Measurements from ENCODE around the gene ADPRH. TPM values are rescaled to one million over a fixed set of nuclear protein-coding genes. Genes with fewer than 3 reads are reported as not detected.

Gene ADPRH
- total RNA-seq, 1 donor from 2014 or later, result 3.7 TPM

GRCh38 chr3:119632829-119633228 is 53.5 kb downstream of the ADPRH start:
- Mint-ChIP-seq H3K27me3 (no peaks in the 10 kb centered on the region), H3K36me3 (ENCODE audit: insufficient read depth) (no peaks in the 10 kb centered on the region), H3K27ac (no peak overlapping the region), H3K9me3 (ENCODE audit: low read depth) (no peaks in the 10 kb centered on the region), H3K4me1 (ENCODE audit: low read depth) (no peaks in the 10 kb centered on the region), H3K4me3 (ENCODE audit: low read depth) (no peak overlapping the region)
- DNase-seq (ENCODE audit: low spot score, unreplicated experiment), result no peak
- TF ChIP-seq CTCF (IDR thresholded peaks at IDR 0.05; ENCODE audit: unreplicated experiment), result no peak

- Mint-ChIP-seq H3K4me3 (ENCODE audit: low read depth) (no peak overlapping the region), H3K9me3 (ENCODE audit: low read depth) (no peaks in the 10 kb centered on the region), H3K36me3 (ENCODE audit: insufficient read depth) (no peaks in the 10 kb centered on the region), H3K4me1 (ENCODE audit: low read depth) (no peaks in the 10 kb centered on the region), H3K27ac (no peak overlapping the region), H3K27me3 (no peaks in the 10 kb centered on the region)
- no peak for DNase-seq (ENCODE audit: low spot score, unreplicated experiment)
- no peak for TF ChIP-seq CTCF (IDR thresholded peaks at IDR 0.05; ENCODE audit: unreplicated experiment)
These were observed 56.4 kb downstream of the ADPRH start for GRCh38 chr3:119635719-119636118.

- Mint-ChIP-seq H3K4me1 (ENCODE audit: low read depth) (no peaks in the 10 kb centered on the region), H3K4me3 (ENCODE audit: low read depth) (no peak overlapping the region), H3K36me3 (ENCODE audit: insufficient read depth) (peaks cover 2% of the 10 kb centered on the region), H3K27me3 (no peaks in the 10 kb centered on the region), H3K27ac (no peak overlapping the region), H3K9me3 (ENCODE audit: low read depth) (no peaks in the 10 kb centered on the region)
- no peak for TF ChIP-seq CTCF (IDR thresholded peaks at IDR 0.05; ENCODE audit: unreplicated experiment)
- no peak for DNase-seq (ENCODE audit: low spot score, unreplicated experiment)
These were observed 57.0 kb downstream of the ADPRH start for GRCh38 chr3:119636249-119636648.

- Mint-ChIP-seq H3K4me3 (ENCODE audit: low read depth) (no peak overlapping the region), H3K4me1 (ENCODE audit: low read depth) (no peaks in the 10 kb centered on the region), H3K27ac (no peak overlapping the region), H3K9me3 (ENCODE audit: low read depth) (no peaks in the 10 kb centered on the region), H3K27me3 (no peaks in the 10 kb centered on the region), H3K36me3 (ENCODE audit: insufficient read depth) (peaks cover 2% of the 10 kb centered on the region)
- no peak for TF ChIP-seq CTCF (IDR thresholded peaks at IDR 0.05; ENCODE audit: unreplicated experiment)
- no peak for DNase-seq (ENCODE audit: low spot score, unreplicated experiment)
These were observed 57.8 kb downstream of the ADPRH start for GRCh38 chr3:119636891-119637611.

GRCh38 chr3:119637679-119638477 is 58.6 kb downstream of the ADPRH start:
- H3K27me3 Mint-ChIP-seq, result no peaks in the 10 kb centered on the region
- H3K9me3 Mint-ChIP-seq (ENCODE audit: low read depth), result no peaks in the 10 kb centered on the region
- no peak for DNase-seq (ENCODE audit: low spot score, unreplicated experiment)
- H3K27ac Mint-ChIP-seq, result no peak overlapping the region
- H3K36me3 Mint-ChIP-seq (ENCODE audit: insufficient read depth), result peaks cover 2% of the 10 kb centered on the region
- H3K4me1 Mint-ChIP-seq (ENCODE audit: low read depth), result no peaks in the 10 kb centered on the region
- H3K4me3 Mint-ChIP-seq (ENCODE audit: low read depth), result no peak overlapping the region
- TF ChIP-seq CTCF (IDR thresholded peaks at IDR 0.05; ENCODE audit: unreplicated experiment), result no peak

Other genes starting within 250 kb of the ADPRH start
- gene TMEM39A, start 115.9 kb upstream of the ADPRH start, total RNA-seq, result 48.3 and 51.6 TPM in 2 replicates
- 25.5 and 26.9 TPM in 2 replicates for gene POGLUT1, start 110.5 kb upstream of the ADPRH start, total RNA-seq
- 91.1 and 95.4 TPM in 2 replicates for gene TIMMDC1, start 80.9 kb upstream of the ADPRH start, total RNA-seq
- 0.20 and 0.24 TPM in 2 replicates for gene CD80, start 19.9 kb upstream of the ADPRH start, total RNA-seq
- gene PLA1A, start 18.4 kb downstream of the ADPRH start, total RNA-seq, result 0.18 TPM in 1 of 2 replicates, not detected in the other
- gene POPDC2, start 81.1 kb downstream of the ADPRH start, total RNA-seq, result 2.9 and 3.8 TPM in 2 replicates
- 29.9 and 35.4 TPM in 2 replicates for gene COX17, start 97.9 kb downstream of the ADPRH start, total RNA-seq
- 63.0 and 75.0 TPM in 2 replicates for gene CFAP91, start 123.5 kb downstream of the ADPRH start, total RNA-seq
- 0.62 and 1.0 TPM in 2 replicates for gene NR1I2, start 202.6 kb downstream of the ADPRH start, total RNA-seq